OCI-LY7 (cell line): ENCODE measurements around the gene TCF12. TPM values are rescaled to one million over a fixed set of nuclear protein-coding genes. Genes with fewer than 3 reads are reported as not detected.

Experiments used
- BruUV-seq: library from RNA; stranded (reverse); fragments of 400-500 nt; replicated peaks from 2 replicates; lab custom pipeline; 2021; lab: Mats Ljungman, UMichigan
- CTCF ChIA-PET: fragments of 300-600 bp; sonication (Branson Sonifier 250); formaldehyde crosslinking; loops from one replicate; lab custom pipeline; 2022; ENCODE audit warnings: antibody characterized with exemption; ENCODE audit not compliant: unreplicated experiment; lab: Charles Lee
- POLR2A ChIA-PET: fragments of 300-600 bp; sonication (Branson Sonifier 250); formaldehyde crosslinking; loops from one replicate; lab custom pipeline; 2022; ENCODE audit warnings: antibody characterized with exemption; lab: Charles Lee
- DNase-seq: peaks from one replicate; pipeline ENCODE4 v3.0.0-alpha.2; 2015; ENCODE audit warnings: low spot score
- H2AFZ ChIP-seq: fragments of 200-600 bp; sonication (generic), shearing (Covaris generic); 2 replicates; pipeline ENCODE4 v1.6.1; 2014; ENCODE audit warnings: mild to moderate bottlenecking, antibody characterized with exemption, low read length, moderate library complexity
- H3K27ac ChIP-seq: fragments of 200-600 bp; sonication (generic); 2 replicates; pipeline ENCODE4 v1.5.1; 2014; ENCODE audit warnings: mixed run types, low read depth, mild to moderate bottlenecking, moderate library complexity, low read length, inconsistent platforms; ENCODE audit not compliant: poor library complexity, severe bottlenecking
- H3K36me3 ChIP-seq: fragments of 200-600 bp; sonication (generic); 2 replicates; pipeline ENCODE4 v1.6.1; 2014; ENCODE audit warnings: mild to moderate bottlenecking, antibody characterized with exemption, low read length, moderate library complexity, mixed read lengths; ENCODE audit not compliant: insufficient read depth
- H3K4me1 ChIP-seq: fragments of 200-600 bp; sonication (generic); 2 replicates; pipeline ENCODE4 v1.5.1; 2014; ENCODE audit warnings: mild to moderate bottlenecking, low read length; ENCODE audit not compliant: insufficient read depth, poor library complexity, severe bottlenecking
- H3K4me2 ChIP-seq: fragments of 200-600 bp; sonication (generic); 2 replicates; pipeline ENCODE4 v1.6.1; 2014; ENCODE audit warnings: mild to moderate bottlenecking, low read length
- H3K4me3 ChIP-seq: fragments of 200-600 bp; sonication (generic); 2 replicates; pipeline ENCODE4 v1.5.1; 2014; ENCODE audit warnings: mild to moderate bottlenecking, low read depth, low read length; ENCODE audit not compliant: poor library complexity, severe bottlenecking
- H3K79me2 ChIP-seq: fragments of 200-600 bp; sonication (generic); 2 replicates; pipeline ENCODE4 v1.6.1; 2016; ENCODE audit warnings: low read depth, mild to moderate bottlenecking, low read length, moderate library complexity, mixed read lengths; ENCODE audit not compliant: insufficient read depth
- H3K9me2 ChIP-seq: fragments of 200-600 bp; sonication (generic); 2 replicates; pipeline ENCODE4 v1.6.1; 2016; ENCODE audit warnings: mild to moderate bottlenecking, low read length, mixed read lengths; ENCODE audit not compliant: insufficient read depth
- H3K9me3 ChIP-seq: fragments of 200-600 bp; sonication (generic); 2 replicates; pipeline ENCODE4 v1.6.1; 2014; ENCODE audit warnings: mild to moderate bottlenecking, mixed run types, low read length, mixed read lengths
- H4K20me1 ChIP-seq: fragments of 200-600 bp; sonication (generic); 2 replicates; pipeline ENCODE4 v1.6.1; 2014; ENCODE audit warnings: mild to moderate bottlenecking, antibody characterized with exemption, low read length, moderate library complexity, mixed read lengths; ENCODE audit not compliant: insufficient read depth
- CTCF ChIP-seq: fragments of 200-600 bp; sonication (generic); conservative IDR thresholded peaks from 2 replicates; pipeline ENCODE4 v1.5.1; 2014; ENCODE audit warnings: mild to moderate bottlenecking, antibody characterized with exemption, low read length, moderate library complexity, mixed read lengths
- EZH2phosphoT487 ChIP-seq: fragments of 200-600 bp; sonication (generic); IDR thresholded peaks from 2 replicates; pipeline ENCODE4 v1.6.1; 2018; ENCODE audit warnings: low read depth, borderline replicate concordance, mild to moderate bottlenecking, mixed run types, antibody characterized with exemption, low read length, moderate library complexity, mixed read lengths
- intact Hi-C: fragments of 100-400 bp; cut with micrococcal nuclease; formaldehyde crosslinking; loops from one replicate; pipeline ENCODE4 v1.10.0; 2022; ENCODE audit not compliant: unreplicated experiment
- total RNA-seq, 2 experiments: library from RNA; depleted of rRNA in 1 of 2; stranded (reverse); fragments of >200 nt in 1 of 2; shearing (Covaris generic) in 1 of 2; gene quantifications; 2 replicates each; pipeline ENCODE4 v1.2.3, GENCODE V29; 2014 to 2022

TCF12 gene
- total RNA-seq, 2 experiments from 2014 or later = 51.6 to 139 TPM

GRCh38 chr15:57122080-57122840, 203.8 kb downstream of the TCF12 start:
- Histone ChIP-seq H3K79me2 (no peaks in the 10 kb centered on the region), H3K9me2 (no peaks in the 10 kb centered on the region), H2AFZ (no peak overlapping the region), H3K4me2 (no peak overlapping the region), H3K27ac (no peak overlapping the region), H3K4me1 (no peaks in the 10 kb centered on the region), H3K4me3 (no peak overlapping the region), H3K9me3 (no peaks in the 10 kb centered on the region), H4K20me1 (no peaks in the 10 kb centered on the region), H3K36me3 (peaks cover 4% of the 10 kb centered on the region; the same call in 1 of the 2 replicates)
- CTCF ChIA-PET = interaction anchor here (0.5 kb wide), 1 partner anchor 45 kb away, joined by 3 read pairs; no protein-coding TSS in a partner anchor
- POLR2A ChIA-PET = interaction anchor here (0.6 to 1.0 kb wide), 4 partner anchors 11 to 1806 kb away, joined by 3 read pairs; no protein-coding TSS in a partner anchor
- BruUV-seq = no TSS peak
- intact Hi-C loops = loop anchor here (5.0 kb wide), 1 partner anchor 50 kb away; no protein-coding TSS in a partner anchor
- no peak for DNase-seq
- TF ChIP-seq CTCF (no peak), EZH2phosphoT487 (no peak)

GRCh38 chr15:57124036-57124435, 205.6 kb downstream of the TCF12 start:
- H3K4me3 ChIP-seq = no peak overlapping the region
- H4K20me1 ChIP-seq = no peaks in the 10 kb centered on the region
- no peaks in the 10 kb centered on the region for H3K79me2 ChIP-seq
- H2AFZ ChIP-seq = no peak overlapping the region
- no peaks in the 10 kb centered on the region for H3K9me3 ChIP-seq
- H3K36me3 ChIP-seq = peaks cover 4% of the 10 kb centered on the region; the same call in 1 of the 2 replicates
- DNase-seq = no peak
- ChIA-PET POLR2A (interaction anchor here (0.7 kb wide), 1 partner anchor 9 kb away, joined by 3 read pairs; no protein-coding TSS in a partner anchor), CTCF (no interaction called here)
- H3K27ac ChIP-seq = no peak overlapping the region
- no peaks in the 10 kb centered on the region for H3K9me2 ChIP-seq
- TF ChIP-seq EZH2phosphoT487 = no peak
- no peak for TF ChIP-seq CTCF
- no TSS peak for BruUV-seq
- no peaks in the 10 kb centered on the region for H3K4me1 ChIP-seq
- no peak overlapping the region for H3K4me2 ChIP-seq
- intact Hi-C loops = loop anchor here (5.0 kb wide), 1 partner anchor 52 kb away; no protein-coding TSS in a partner anchor

- no peaks in the 10 kb centered on the region for H3K4me1 ChIP-seq
- BruUV-seq = no TSS peak
- POLR2A ChIA-PET = interaction anchor here (0.9 kb wide), 1 partner anchor 180 kb away, joined by 3 read pairs; no protein-coding TSS in a partner anchor
- H3K9me2 ChIP-seq = no peaks in the 10 kb centered on the region
- no peak overlapping the region for H3K27ac ChIP-seq
- H3K4me3 ChIP-seq = no peak overlapping the region
- H3K4me2 ChIP-seq = no peak overlapping the region
- no peaks in the 10 kb centered on the region for H3K9me3 ChIP-seq
- TF ChIP-seq CTCF (no peak), EZH2phosphoT487 (no peak)
- CTCF ChIA-PET = no interaction called here
- no peaks in the 10 kb centered on the region for H3K79me2 ChIP-seq
- intact Hi-C loops = no loop called here
- peaks cover 4% of the 10 kb centered on the region; the same call in 1 of the 2 replicates for H3K36me3 ChIP-seq
- no peak for DNase-seq
- no peaks in the 10 kb centered on the region for H4K20me1 ChIP-seq
- H2AFZ ChIP-seq = no peak overlapping the region
Measured at GRCh38 chr15:57129064-57129463, 210.6 kb downstream of the TCF12 start.
